Sigmoid colon (tissue), 4 donors: Measurements from ENCODE around the gene SYT7.

Experiments
- CTCF ChIP-seq, 4 experiments: fragments of 450-650 bp in 3 of 4; fragments of 200-600 bp in 1 of 4; IDR thresholded peaks; one replicate each; pipeline ENCODE4 v1.5.1; 2016 to 2019; ENCODE audit warnings: antibody characterized with exemption in 4 of 4, mild to moderate bottlenecking in 3 of 4, moderate library complexity in 2 of 4
- POLR2A ChIP-seq, 2 donors: fragments of 450-650 bp; IDR thresholded peaks; one replicate each; pipeline ENCODE4 v1.6.1; 2016; ENCODE audit warnings: antibody characterized with exemption in 2 of 2, mild to moderate bottlenecking in 2 of 2, moderate library complexity in 2 of 2
- POLR2AphosphoS5 ChIP-seq, 4 donors: sonication (generic); formaldehyde crosslinking; IDR thresholded peaks; one replicate each; pipeline ENCODE4 v1.6.1; 2017; ENCODE audit warnings: antibody characterized with exemption in 4 of 4

DNA sequence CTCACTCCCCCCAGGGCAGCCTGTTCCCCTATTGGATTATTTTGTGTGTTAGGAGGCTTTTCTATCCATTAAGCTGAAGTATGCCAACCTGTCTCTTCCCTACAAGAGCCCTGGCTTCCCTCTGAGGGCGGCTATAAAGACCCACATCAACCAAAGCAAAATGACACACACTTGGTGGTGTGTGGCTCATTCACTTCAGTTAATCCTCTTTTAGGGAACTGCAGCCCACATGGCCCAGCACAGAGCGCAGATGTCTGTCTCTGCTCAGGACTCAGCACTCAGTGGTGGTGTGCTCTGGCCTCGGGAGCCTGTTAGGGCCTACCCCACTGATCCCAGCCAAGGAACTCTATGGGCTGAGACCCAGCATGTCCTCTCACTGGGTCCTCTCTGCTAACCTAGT is 104.5 kb downstream of the SYT7 start:
- TF ChIP-seq POLR2A (IDR thresholded peaks at IDR 0.05) (no peak), CTCF (IDR thresholded peaks at IDR 0.05) (no peak), POLR2AphosphoS5 (IDR thresholded peaks at IDR 0.05) (no peak)
